GM18873 (cell line): Measurements from ENCODE around the gene C3orf49.

Source experiments
- ATAC-seq: cut with Tn5 transposase; IDR thresholded peaks from one replicate; pipeline ENCODE4 v1.9.1; 2021; ENCODE audit warnings: mild to moderate bottlenecking, moderate library complexity, moderate number of reproducible peaks; ENCODE audit not compliant: unreplicated experiment, low FRiP score

Gene C3orf49

GRCh38 chr3:63877737-63878393, 58.8 kb downstream of the C3orf49 start:
- no peak for ATAC-seq

GRCh38 chr3:63878394-63879060, 59.4 kb downstream of the C3orf49 start:
- no peak for ATAC-seq

- no peak for ATAC-seq
Observed at GRCh38 chr3:63880653-63881052, 61.6 kb downstream of the C3orf49 start.

GRCh38 chr3:63886858-63887257, 67.8 kb downstream of the C3orf49 start:
- ATAC-seq = no peak

- ATAC-seq = no peak
Observed at GRCh38 chr3:63891518-63891917, 72.4 kb downstream of the C3orf49 start.

GRCh38 chr3:63892773-63893352, 73.8 kb downstream of the C3orf49 start:
- no peak for ATAC-seq

GRCh38 chr3:63895422-63896189, 76.5 kb downstream of the C3orf49 start:
- no peak for ATAC-seq

GRCh38 chr3:63896332-63897030, 77.4 kb downstream of the C3orf49 start:
- no peak for ATAC-seq
